ENCODE results near the gene GPHB5.

The GPHB5 gene

GRCh38 chr14:63292805-63293204 is 25.9 kb downstream of the GPHB5 start:
- H3K4me2 ChIP-seq (ENCODE audit: low read length), result no peak overlapping the region
- no peak overlapping the region for H3K4me3 ChIP-seq (ENCODE audit: low read length)
- H4K20me1 ChIP-seq (ENCODE audit: insufficient read depth, low read length), result no peaks in the 10 kb centered on the region
- no peaks in the 10 kb centered on the region for H3K27me3 ChIP-seq (ENCODE audit: low read depth, low read length)
- no peaks in the 10 kb centered on the region for H3K36me3 ChIP-seq (replicated peaks; ENCODE audit: low read depth, low read length)
- no peak overlapping the region for H3K27ac ChIP-seq (ENCODE audit: low read length)
- H2AFZ ChIP-seq (ENCODE audit: low read depth, low read length), result no peak overlapping the region
- no peaks in the 10 kb centered on the region for H3K79me2 ChIP-seq (ENCODE audit: low read length)
- H3K9ac ChIP-seq (ENCODE audit: low read length), result no peak overlapping the region
- H3K9me3 ChIP-seq (ENCODE audit: insufficient read depth, low read length), result no peaks in the 10 kb centered on the region
- H3K4me1 ChIP-seq (ENCODE audit: low read length), result peaks cover 22% of the 10 kb centered on the region
- TF ChIP-seq EZH2phosphoT487 (IDR thresholded peaks at IDR 0.05; ENCODE audit: low read depth) (no peak), CTCF (IDR thresholded peaks at IDR 0.05; ENCODE audit: low read depth, low read length) (no peak)

GRCh38 chr14:63290741-63291430 is 27.8 kb downstream of the GPHB5 start:
- Histone ChIP-seq H4K20me1 (ENCODE audit: insufficient read depth, low read length) (no peaks in the 10 kb centered on the region), H3K36me3 (replicated peaks; ENCODE audit: low read depth, low read length) (no peaks in the 10 kb centered on the region), H3K9me3 (ENCODE audit: insufficient read depth, low read length) (no peaks in the 10 kb centered on the region), H2AFZ (ENCODE audit: low read depth, low read length) (no peak overlapping the region), H3K4me2 (ENCODE audit: low read length) (no peak overlapping the region), H3K79me2 (ENCODE audit: low read length) (no peaks in the 10 kb centered on the region), H3K27me3 (ENCODE audit: low read depth, low read length) (peaks cover 12% of the 10 kb centered on the region), H3K4me3 (ENCODE audit: low read length) (no peak overlapping the region), H3K9ac (ENCODE audit: low read length) (no peak overlapping the region), H3K4me1 (ENCODE audit: low read length) (peaks cover 11% of the 10 kb centered on the region), H3K27ac (ENCODE audit: low read length) (no peak overlapping the region)
- TF ChIP-seq EZH2phosphoT487 (IDR thresholded peaks at IDR 0.05; ENCODE audit: low read depth), result no peak
- TF ChIP-seq CTCF (IDR thresholded peaks at IDR 0.05; ENCODE audit: low read depth, low read length), result no peak

- H4K20me1 ChIP-seq (ENCODE audit: insufficient read depth, low read length), result no peaks in the 10 kb centered on the region
- no peak for TF ChIP-seq CTCF (IDR thresholded peaks at IDR 0.05; ENCODE audit: low read depth, low read length)
- no peaks in the 10 kb centered on the region for H3K9me3 ChIP-seq (ENCODE audit: insufficient read depth, low read length)
- H3K27me3 ChIP-seq (ENCODE audit: low read depth, low read length), result peaks cover 23% of the 10 kb centered on the region
- no peak overlapping the region for H3K27ac ChIP-seq (ENCODE audit: low read length)
- H3K79me2 ChIP-seq (ENCODE audit: low read length), result no peaks in the 10 kb centered on the region
- no peak overlapping the region for H3K4me2 ChIP-seq (ENCODE audit: low read length)
- no peak overlapping the region for H3K9ac ChIP-seq (ENCODE audit: low read length)
- H3K4me3 ChIP-seq (ENCODE audit: low read length), result no peak overlapping the region
- no peaks in the 10 kb centered on the region for H3K36me3 ChIP-seq (replicated peaks; ENCODE audit: low read depth, low read length)
- H2AFZ ChIP-seq (ENCODE audit: low read depth, low read length), result no peak overlapping the region
- H3K4me1 ChIP-seq (ENCODE audit: low read length), result peaks cover 14% of the 10 kb centered on the region
These were observed 29.9 kb downstream of the GPHB5 start for GRCh38 chr14:63288853-63289252.

GRCh38 chr14:63287666-63288483 is 30.9 kb downstream of the GPHB5 start:
- TF ChIP-seq EZH2phosphoT487 (IDR thresholded peaks at IDR 0.05; ENCODE audit: low read depth) (no peak), CTCF (IDR thresholded peaks at IDR 0.05; ENCODE audit: low read depth, low read length) (no peak)
- Histone ChIP-seq H4K20me1 (ENCODE audit: insufficient read depth, low read length) (no peaks in the 10 kb centered on the region), H3K27ac (ENCODE audit: low read length) (no peak overlapping the region), H3K4me1 (ENCODE audit: low read length) (peaks cover 24% of the 10 kb centered on the region), H3K79me2 (ENCODE audit: low read length) (no peaks in the 10 kb centered on the region), H3K4me3 (ENCODE audit: low read length) (no peak overlapping the region), H3K9me3 (ENCODE audit: insufficient read depth, low read length) (no peaks in the 10 kb centered on the region), H3K36me3 (replicated peaks; ENCODE audit: low read depth, low read length) (no peaks in the 10 kb centered on the region), H3K4me2 (ENCODE audit: low read length) (no peak overlapping the region), H3K9ac (ENCODE audit: low read length) (no peak overlapping the region), H3K27me3 (ENCODE audit: low read depth, low read length) (peaks cover 23% of the 10 kb centered on the region), H2AFZ (ENCODE audit: low read depth, low read length) (no peak overlapping the region)

Measured in OCI-LY3 (cell line).